Nephron progenitor cell (in vitro differentiated cells): Measurements from ENCODE around the gene DHX8.
A peak's percentile ranks its signal among the peaks of the same experiment; 100 is the strongest.
"Not testable (repeated sequence)": the region's sequence is repeated elsewhere in the genome, so short reads cannot be mapped to it uniquely, and the experiment has no call there.

ENCODE experiments used
- DNase-seq: peaks from one replicate; pipeline ENCODE4 v3.0.0; 2021
- H3K27ac Mint-ChIP-seq: 2 replicates; pipeline ENCODE4 v1.8.0; 2021; ENCODE audit warnings: mild to moderate bottlenecking, moderate library complexity, mixed read lengths
- H3K27me3 Mint-ChIP-seq: 2 replicates; pipeline ENCODE4 v1.8.0; 2021; ENCODE audit warnings: mild to moderate bottlenecking, low read depth, mixed read lengths; ENCODE audit not compliant: poor library complexity
- H3K36me3 Mint-ChIP-seq: 2 replicates; pipeline ENCODE4 v1.8.0; 2021; ENCODE audit warnings: low read depth, mixed read lengths
- H3K4me1 Mint-ChIP-seq: 2 replicates; pipeline ENCODE4 v1.8.0; 2021; ENCODE audit warnings: mixed read lengths
- H3K4me3 Mint-ChIP-seq: 2 replicates; pipeline ENCODE4 v1.8.0; 2021; ENCODE audit warnings: mild to moderate bottlenecking, moderate library complexity, mixed read lengths
- H3K9me3 Mint-ChIP-seq: 2 replicates; pipeline ENCODE4 v1.8.0; 2021; ENCODE audit warnings: mild to moderate bottlenecking, moderate library complexity, mixed read lengths
- TF ChIP-seq, protein P1 (sequence below): fragments of 200-600 bp; sonication (generic); IDR thresholded peaks from 2 replicates; pipeline ENCODE4 v1.5.0; 2021; ENCODE audit warnings: antibody characterized with exemption

DHX8 gene

DNA sequence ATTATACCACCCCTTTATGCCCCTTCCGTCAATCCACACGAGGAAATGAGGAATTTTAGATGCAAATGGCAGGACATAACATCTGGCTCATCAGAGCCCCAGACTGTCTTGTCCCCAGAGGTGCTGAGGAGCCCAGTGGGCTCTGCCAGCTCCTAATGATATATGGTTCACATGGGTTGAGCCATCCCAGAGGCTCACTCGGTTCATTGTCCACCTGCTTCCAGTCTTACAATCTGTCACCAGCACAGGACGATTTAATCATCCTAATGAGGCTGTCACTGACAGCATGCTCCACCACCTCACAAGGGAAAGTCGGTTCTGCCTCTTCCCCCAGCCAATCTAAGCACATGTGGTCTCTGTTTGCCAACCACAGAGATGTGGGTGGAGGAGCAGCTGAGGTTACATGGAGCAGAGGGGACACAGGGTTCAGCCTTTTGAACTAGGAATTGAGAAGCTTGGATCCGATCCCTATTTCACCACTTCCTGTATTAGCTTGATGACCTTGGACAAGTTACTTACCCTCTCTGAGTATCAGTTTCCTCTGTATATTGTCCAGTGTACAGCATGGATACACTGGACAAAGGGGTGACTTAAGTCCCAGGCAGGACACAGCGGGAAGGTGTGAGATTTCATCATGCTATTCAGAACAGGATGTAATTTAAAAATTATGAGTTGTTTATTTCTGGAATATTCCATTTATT lies 27.0 kb upstream of the DHX8 start:
- H3K9me3 Mint-ChIP-seq: peaks cover 8% of the 10 kb centered on the region
- DNase-seq: no peak
- peak overlapping the region; percentile 65 for H3K27ac Mint-ChIP-seq
- H3K27me3 Mint-ChIP-seq: peaks cover 8% of the 10 kb centered on the region
- no peak overlapping the region for H3K4me3 Mint-ChIP-seq
- TF ChIP-seq, protein P1, sequence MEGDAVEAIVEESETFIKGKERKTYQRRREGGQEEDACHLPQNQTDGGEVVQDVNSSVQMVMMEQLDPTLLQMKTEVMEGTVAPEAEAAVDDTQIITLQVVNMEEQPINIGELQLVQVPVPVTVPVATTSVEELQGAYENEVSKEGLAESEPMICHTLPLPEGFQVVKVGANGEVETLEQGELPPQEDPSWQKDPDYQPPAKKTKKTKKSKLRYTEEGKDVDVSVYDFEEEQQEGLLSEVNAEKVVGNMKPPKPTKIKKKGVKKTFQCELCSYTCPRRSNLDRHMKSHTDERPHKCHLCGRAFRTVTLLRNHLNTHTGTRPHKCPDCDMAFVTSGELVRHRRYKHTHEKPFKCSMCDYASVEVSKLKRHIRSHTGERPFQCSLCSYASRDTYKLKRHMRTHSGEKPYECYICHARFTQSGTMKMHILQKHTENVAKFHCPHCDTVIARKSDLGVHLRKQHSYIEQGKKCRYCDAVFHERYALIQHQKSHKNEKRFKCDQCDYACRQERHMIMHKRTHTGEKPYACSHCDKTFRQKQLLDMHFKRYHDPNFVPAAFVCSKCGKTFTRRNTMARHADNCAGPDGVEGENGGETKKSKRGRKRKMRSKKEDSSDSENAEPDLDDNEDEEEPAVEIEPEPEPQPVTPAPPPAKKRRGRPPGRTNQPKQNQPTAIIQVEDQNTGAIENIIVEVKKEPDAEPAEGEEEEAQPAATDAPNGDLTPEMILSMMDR: no peak
- no peaks in the 10 kb centered on the region for H3K36me3 Mint-ChIP-seq
- H3K4me1 Mint-ChIP-seq: peaks cover 32% of the 10 kb centered on the region

GRCh38 chr17:43457362-43457692 lies 26.4 kb upstream of the DHX8 start:
- DNase-seq: no peak
- Mint-ChIP-seq H3K36me3 (no peaks in the 10 kb centered on the region), H3K27me3 (peaks cover 8% of the 10 kb centered on the region), H3K4me3 (no peak overlapping the region), H3K4me1 (peaks cover 32% of the 10 kb centered on the region), H3K9me3 (peaks cover 8% of the 10 kb centered on the region), H3K27ac (no peak overlapping the region)
- TF ChIP-seq, protein P1: no peak

- not testable (repeated sequence) for DNase-seq, H3K4me3 Mint-ChIP-seq, H3K36me3 Mint-ChIP-seq, H3K27ac Mint-ChIP-seq, H3K9me3 Mint-ChIP-seq
- H3K4me1 Mint-ChIP-seq: peaks cover 27% of the 10 kb centered on the region
- H3K27me3 Mint-ChIP-seq: peaks cover 12% of the 10 kb centered on the region
Measured at GRCh38 chr17:43459878-43460277, 23.9 kb upstream of the DHX8 start.

GRCh38 chr17:43461185-43461584 lies 22.6 kb upstream of the DHX8 start:
- TF ChIP-seq, protein P1: no peak
- no peaks in the 10 kb centered on the region for H3K9me3 Mint-ChIP-seq
- H3K27me3 Mint-ChIP-seq: peaks cover 16% of the 10 kb centered on the region
- peak overlapping the region; percentile 7 for H3K27ac Mint-ChIP-seq
- DNase-seq: no peak
- H3K4me3 Mint-ChIP-seq: no peak overlapping the region
- H3K4me1 Mint-ChIP-seq: peaks cover 25% of the 10 kb centered on the region
- no peaks in the 10 kb centered on the region for H3K36me3 Mint-ChIP-seq

DNA sequence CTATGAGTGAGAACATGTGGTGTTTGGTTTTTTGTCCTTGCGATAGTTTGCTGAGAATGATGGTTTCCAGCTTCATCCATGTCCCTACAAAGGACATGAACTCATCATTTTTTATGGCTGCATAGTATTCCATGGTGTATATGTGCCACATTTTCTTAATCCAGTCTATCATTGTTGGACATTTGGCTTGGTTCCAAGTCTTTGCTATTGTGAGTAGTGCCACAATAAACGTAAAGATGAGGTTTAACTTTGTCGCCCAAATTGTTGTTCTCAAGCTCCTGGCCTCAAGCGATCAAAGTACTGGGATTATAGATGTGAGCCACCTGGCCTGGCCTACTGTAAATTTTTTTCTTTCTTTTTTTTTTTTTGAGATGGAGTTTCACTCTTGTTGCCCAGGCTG lies 21.2 kb upstream of the DHX8 start:
- H3K27ac Mint-ChIP-seq, H3K9me3 Mint-ChIP-seq, DNase-seq, H3K36me3 Mint-ChIP-seq, H3K4me3 Mint-ChIP-seq: not testable (repeated sequence)
- Mint-ChIP-seq H3K4me1 (peaks cover 12% of the 10 kb centered on the region), H3K27me3 (peaks cover 16% of the 10 kb centered on the region)

- H3K4me1 Mint-ChIP-seq: peaks cover 12% of the 10 kb centered on the region
- TF ChIP-seq, protein P1: no peak
Measured at GRCh38 chr17:43463241-43463640, 20.5 kb upstream of the DHX8 start.

GRCh38 chr17:43464046-43464445 lies 19.7 kb upstream of the DHX8 start:
- Mint-ChIP-seq H3K9me3 (no peaks in the 10 kb centered on the region), H3K27ac (no peak overlapping the region), H3K36me3 (no peaks in the 10 kb centered on the region), H3K4me3 (no peak overlapping the region), H3K4me1 (peaks cover 16% of the 10 kb centered on the region), H3K27me3 (peaks cover 19% of the 10 kb centered on the region)
- no peak for DNase-seq
- TF ChIP-seq, protein P1: no peak

More at GRCh38 chr17:43463241-43463640, 20.5 kb upstream of the DHX8 start:
- no peak for DNase-seq
- no peak overlapping the region for H3K27ac Mint-ChIP-seq
- no peaks in the 10 kb centered on the region for H3K9me3 Mint-ChIP-seq
- H3K27me3 Mint-ChIP-seq: peaks cover 19% of the 10 kb centered on the region
- no peaks in the 10 kb centered on the region for H3K36me3 Mint-ChIP-seq
- H3K4me3 Mint-ChIP-seq: no peak overlapping the region
